Fibroblast of villous mesenchyme (primary cell): ENCODE data around the gene PAPSS1. TPM values are rescaled to one million over a fixed set of nuclear protein-coding genes. Genes with fewer than 3 reads are reported as not detected.

Experiments used
- DNase-seq: peaks from one replicate; pipeline ENCODE4 v3.0.0-alpha.2; 2010; ENCODE audit warnings: low read depth
- H3K4me3 ChIP-seq: 2 replicates; pipeline ENCODE4 v1.5.1; 2011; ENCODE audit warnings: low read depth, mild to moderate bottlenecking, low read length
- CTCF ChIP-seq: IDR thresholded peaks from 2 replicates; pipeline ENCODE4 v1.5.1; 2012; ENCODE audit warnings: low read depth, mild to moderate bottlenecking, low read length; ENCODE audit not compliant: insufficient read depth
- total RNA-seq: library from RNA; depleted of rRNA; stranded (reverse); fragments of >200 nt; gene quantifications from 2 replicates; pipeline ENCODE4 v1.2.3, GENCODE V29; 2012

The PAPSS1 gene
- total RNA-seq, 1 donor, result 78.6 TPM

GRCh38 chr4:107629318-107629717, 90.7 kb downstream of the PAPSS1 start:
- DNase-seq, result peak; percentile 59
- H3K4me3 ChIP-seq, result no peak overlapping the region
- TF ChIP-seq CTCF, result no peak

GRCh38 chr4:107625391-107625902, 94.6 kb downstream of the PAPSS1 start:
- H3K4me3 ChIP-seq, result no peak overlapping the region
- TF ChIP-seq CTCF, result no peak
- no peak for DNase-seq

GRCh38 chr4:107624024-107624423, 96.0 kb downstream of the PAPSS1 start:
- H3K4me3 ChIP-seq, result no peak overlapping the region
- no peak for TF ChIP-seq CTCF
- no peak for DNase-seq

- no peak for TF ChIP-seq CTCF
- no peak for DNase-seq
- no peak overlapping the region for H3K4me3 ChIP-seq
Measured at GRCh38 chr4:107622006-107622405, 98.0 kb downstream of the PAPSS1 start.

GRCh38 chr4:107619731-107620130, 100.3 kb downstream of the PAPSS1 start:
- no peak for DNase-seq
- TF ChIP-seq CTCF, result no peak
- H3K4me3 ChIP-seq, result no peak overlapping the region

GRCh38 chr4:107619066-107619465, 101.0 kb downstream of the PAPSS1 start:
- TF ChIP-seq CTCF, result no peak
- H3K4me3 ChIP-seq, result no peak overlapping the region

GRCh38 chr4:107618656-107619055, 101.4 kb downstream of the PAPSS1 start:
- no peak overlapping the region for H3K4me3 ChIP-seq
- DNase-seq, result no peak
- TF ChIP-seq CTCF, result no peak

More at GRCh38 chr4:107619066-107619465, 101.0 kb downstream of the PAPSS1 start:
- peak; percentile 76 for DNase-seq
